Astrocyte (in vitro differentiated cells and primary cell): ENCODE data around the gene DENND6A. TPM values are rescaled to one million over a fixed set of nuclear protein-coding genes. Genes with fewer than 3 reads are reported as not detected.

Source experiments
- DNase-seq: peaks from one replicate; pipeline ENCODE4 v3.0.0-alpha.2; 2010; ENCODE audit warnings: low read depth
- FAIRE-seq: peaks from 2 replicates; lab custom pipeline; 2011; peaks lifted over from hg19 to GRCh38; lab: Jason Lieb, UNC
- H2AFZ ChIP-seq: 2 replicates; pipeline ENCODE4 v1.6.0; 2012; ENCODE audit warnings: low read depth, low read length, inconsistent platforms
- H3K27ac ChIP-seq: 2 replicates; pipeline ENCODE4 v1.5.1; 2011; ENCODE audit warnings: low read depth, low read length, inconsistent platforms
- H3K27me3 ChIP-seq: 2 replicates; pipeline ENCODE4 v1.6.0; 2011; ENCODE audit warnings: low read length, inconsistent platforms; ENCODE audit not compliant: insufficient read depth
- H3K36me3 ChIP-seq: 2 replicates; pipeline ENCODE4 v1.5.1; 2011; ENCODE audit warnings: low read length, inconsistent platforms; ENCODE audit not compliant: insufficient read depth
- H3K4me1 ChIP-seq: 2 replicates; pipeline ENCODE4 v1.5.1; 2011; ENCODE audit warnings: low read length, inconsistent platforms; ENCODE audit not compliant: insufficient read depth
- H3K4me2 ChIP-seq: 2 replicates; pipeline ENCODE4 v1.6.0; 2012; ENCODE audit warnings: low read length, inconsistent platforms
- H3K4me3 ChIP-seq: 2 replicates; pipeline ENCODE4 v1.5.1; 2011; ENCODE audit warnings: low read depth, mild to moderate bottlenecking, low read length, inconsistent platforms; ENCODE audit not compliant: insufficient read depth
- H3K79me2 ChIP-seq: 2 replicates; pipeline ENCODE4 v1.6.0; 2012; ENCODE audit warnings: mild to moderate bottlenecking, low read length, inconsistent platforms; ENCODE audit not compliant: insufficient read depth
- H3K9ac ChIP-seq: 2 replicates; pipeline ENCODE4 v1.6.0; 2012; ENCODE audit warnings: mild to moderate bottlenecking, low read length, inconsistent platforms
- H3K9me3 ChIP-seq: 2 replicates; pipeline ENCODE4 v1.5.1; 2012; ENCODE audit warnings: low read depth, mild to moderate bottlenecking, low read length, inconsistent platforms; ENCODE audit not compliant: insufficient read depth
- H4K20me1 ChIP-seq: 2 replicates; pipeline ENCODE4 v1.6.0; 2012; ENCODE audit warnings: low read length, inconsistent platforms; ENCODE audit not compliant: insufficient read depth
- H3K27ac Mint-ChIP-seq: one replicate; pipeline ENCODE4 v1.8.0; 2021; ENCODE audit warnings: mild to moderate bottlenecking, mixed read lengths; ENCODE audit not compliant: unreplicated experiment
- H3K27me3 Mint-ChIP-seq: one replicate; pipeline ENCODE4 v1.8.0; 2021; ENCODE audit warnings: low read depth, mixed read lengths; ENCODE audit not compliant: unreplicated experiment
- H3K36me3 Mint-ChIP-seq: one replicate; pipeline ENCODE4 v1.8.0; 2021; ENCODE audit warnings: low read depth, mixed read lengths; ENCODE audit not compliant: unreplicated experiment
- H3K4me1 Mint-ChIP-seq: one replicate; pipeline ENCODE4 v1.8.0; 2021; ENCODE audit warnings: low read depth, mixed read lengths; ENCODE audit not compliant: unreplicated experiment
- H3K4me3 Mint-ChIP-seq: one replicate; pipeline ENCODE4 v1.8.0; 2021; ENCODE audit warnings: mild to moderate bottlenecking, moderate library complexity, mixed read lengths; ENCODE audit not compliant: unreplicated experiment
- H3K9me3 Mint-ChIP-seq: one replicate; pipeline ENCODE4 v1.8.0; 2021; ENCODE audit warnings: mild to moderate bottlenecking, mixed read lengths; ENCODE audit not compliant: unreplicated experiment
- EZH2 ChIP-seq: IDR thresholded peaks from 2 replicates; pipeline ENCODE4 v1.6.1; 2012; ENCODE audit warnings: mild to moderate bottlenecking, low read length, inconsistent platforms; ENCODE audit not compliant: insufficient read depth
- total RNA-seq: library from RNA; stranded (reverse); gene quantifications from 2 replicates; pipeline ENCODE4 v1.2.1, GENCODE V29; 2021
- TF ChIP-seq, protein P1 (sequence below): IDR thresholded peaks from 2 replicates; pipeline ENCODE4 v1.5.1; 2011; ENCODE audit warnings: low read depth, mild to moderate bottlenecking, inconsistent platforms, low read length, moderate library complexity; ENCODE audit not compliant: insufficient read depth

Gene DENND6A
- total RNA-seq, 1 donor from 2014 or later: 6.6 TPM

- peaks cover 27% of the 10 kb centered on the region for H3K4me1 ChIP-seq
- H3K27me3 Mint-ChIP-seq: no peaks in the 10 kb centered on the region
- FAIRE-seq (peak; percentile 92), DNase-seq (peak; percentile 99)
- peak within 1 kb of the TSS; percentile 99 for H3K27ac Mint-ChIP-seq
- peak within 1 kb of the TSS; percentile 100 for H3K27ac ChIP-seq
- H3K9me3 Mint-ChIP-seq: no peaks in the 10 kb centered on the region
- no peaks in the 10 kb centered on the region for H3K27me3 ChIP-seq
- H3K4me3 ChIP-seq: peak within 1 kb of the TSS; percentile 98
- peaks cover 6% of the 10 kb centered on the region for H3K36me3 Mint-ChIP-seq
- TF ChIP-seq, protein P1, sequence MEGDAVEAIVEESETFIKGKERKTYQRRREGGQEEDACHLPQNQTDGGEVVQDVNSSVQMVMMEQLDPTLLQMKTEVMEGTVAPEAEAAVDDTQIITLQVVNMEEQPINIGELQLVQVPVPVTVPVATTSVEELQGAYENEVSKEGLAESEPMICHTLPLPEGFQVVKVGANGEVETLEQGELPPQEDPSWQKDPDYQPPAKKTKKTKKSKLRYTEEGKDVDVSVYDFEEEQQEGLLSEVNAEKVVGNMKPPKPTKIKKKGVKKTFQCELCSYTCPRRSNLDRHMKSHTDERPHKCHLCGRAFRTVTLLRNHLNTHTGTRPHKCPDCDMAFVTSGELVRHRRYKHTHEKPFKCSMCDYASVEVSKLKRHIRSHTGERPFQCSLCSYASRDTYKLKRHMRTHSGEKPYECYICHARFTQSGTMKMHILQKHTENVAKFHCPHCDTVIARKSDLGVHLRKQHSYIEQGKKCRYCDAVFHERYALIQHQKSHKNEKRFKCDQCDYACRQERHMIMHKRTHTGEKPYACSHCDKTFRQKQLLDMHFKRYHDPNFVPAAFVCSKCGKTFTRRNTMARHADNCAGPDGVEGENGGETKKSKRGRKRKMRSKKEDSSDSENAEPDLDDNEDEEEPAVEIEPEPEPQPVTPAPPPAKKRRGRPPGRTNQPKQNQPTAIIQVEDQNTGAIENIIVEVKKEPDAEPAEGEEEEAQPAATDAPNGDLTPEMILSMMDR: no peak
- no peak for TF ChIP-seq EZH2
- peaks cover 9% of the 10 kb centered on the region for H3K36me3 ChIP-seq
- H3K79me2 ChIP-seq: peaks cover 57% of the 10 kb centered on the region
- H3K9ac ChIP-seq: peak within 1 kb of the TSS; percentile 100
- H3K4me2 ChIP-seq: peak within 1 kb of the TSS; percentile 88
- peaks cover 44% of the 10 kb centered on the region for H4K20me1 ChIP-seq
- H2AFZ ChIP-seq: peak within 1 kb of the TSS; percentile 78
- H3K4me3 Mint-ChIP-seq: peak within 1 kb of the TSS; percentile 93
- H3K4me1 Mint-ChIP-seq: peaks cover 14% of the 10 kb centered on the region
- no peaks in the 10 kb centered on the region for H3K9me3 ChIP-seq
Observed at GRCh38 chr3:57597127-57597923, 95.6 kb downstream of the DENND6A start, which contains the start of gene ARF4. Gene ARF4 (minus strand): TSS chr3:57597344. CDS start chr3:57597140, 204 bp downstream.

- H3K4me1 Mint-ChIP-seq: peaks cover 17% of the 10 kb centered on the region
- FAIRE-seq: no peak
- TF ChIP-seq EZH2: no peak
Observed at GRCh38 chr3:57596495-57597126, 96.3 kb downstream of the DENND6A start.

GRCh38 chr3:57594576-57594975, 98.3 kb downstream of the DENND6A start:
- Mint-ChIP-seq H3K4me3 (peak overlapping the region; percentile 93), H3K27ac (peak overlapping the region; percentile 99), H3K4me1 (peaks cover 22% of the 10 kb centered on the region), H3K36me3 (peaks cover 8% of the 10 kb centered on the region), H3K9me3 (no peaks in the 10 kb centered on the region), H3K27me3 (no peaks in the 10 kb centered on the region)
- no peak for TF ChIP-seq EZH2
- TF ChIP-seq, protein P1: no peak
- Histone ChIP-seq H2AFZ (no peak overlapping the region), H3K36me3 (peaks cover 12% of the 10 kb centered on the region), H3K27me3 (no peaks in the 10 kb centered on the region), H3K9ac (peak overlapping the region; percentile 100), H3K4me3 (peak overlapping the region; percentile 98), H4K20me1 (peaks cover 69% of the 10 kb centered on the region), H3K4me2 (peak overlapping the region; percentile 83), H3K9me3 (no peaks in the 10 kb centered on the region), H3K79me2 (peaks cover 84% of the 10 kb centered on the region), H3K4me1 (peaks cover 30% of the 10 kb centered on the region), H3K27ac (no peak overlapping the region)
- FAIRE-seq (no peak), DNase-seq (no peak)

More at GRCh38 chr3:57596495-57597126, 96.3 kb downstream of the DENND6A start:
- Histone ChIP-seq H3K27me3 (no peaks in the 10 kb centered on the region), H2AFZ (no peak overlapping the region), H3K4me3 (peak overlapping the region; percentile 98), H4K20me1 (peaks cover 51% of the 10 kb centered on the region), H3K9ac (peak overlapping the region; percentile 100), H3K4me1 (peaks cover 30% of the 10 kb centered on the region), H3K4me2 (peak overlapping the region; percentile 83), H3K27ac (peak overlapping the region; percentile 100), H3K36me3 (peaks cover 9% of the 10 kb centered on the region), H3K9me3 (no peaks in the 10 kb centered on the region), H3K79me2 (peaks cover 65% of the 10 kb centered on the region)
- peak overlapping the region; percentile 99 for H3K27ac Mint-ChIP-seq
- peak overlapping the region; percentile 93 for H3K4me3 Mint-ChIP-seq
- no peaks in the 10 kb centered on the region for H3K9me3 Mint-ChIP-seq
- no peaks in the 10 kb centered on the region for H3K27me3 Mint-ChIP-seq
- peaks cover 8% of the 10 kb centered on the region for H3K36me3 Mint-ChIP-seq
- peak; percentile 90 for DNase-seq
